ENCODE results near the gene CHAC2. TPM values are rescaled to one million over a fixed set of nuclear protein-coding genes. Genes with fewer than 3 reads are reported as not detected.
"Not testable (repeated sequence)": the region's sequence is repeated elsewhere in the genome, so short reads cannot be mapped to it uniquely, and the experiment has no call there.

Gene CHAC2
- total and polyA plus RNA-seq, 2 donors (not counting 1 experiment from before 2014, with no cell fraction given) = 1.6 to 3.2 TPM

GRCh38 chr2:53820711-53821110 lies 53.1 kb downstream of the CHAC2 start:
- Mint-ChIP-seq H3K9me3 (ENCODE audit: insufficient read depth) (no peaks in the 10 kb centered on the region), H3K27ac (no peak overlapping the region), H3K4me3 (no peak overlapping the region), H3K27me3 (no peaks in the 10 kb centered on the region), H3K4me1 (no peaks in the 10 kb centered on the region)
- no peak overlapping the region for H2AFZ ChIP-seq (ENCODE audit: insufficient read depth, low read depth, low read length, poor library complexity, severe bottlenecking)
- peaks cover 5 to 27% of the 10 kb centered on the region in 2 experiments for H3K36me3 ChIP-seq (replicated peaks in 1 of 2; ENCODE audit: control extremely low read depth in 1 of 2, control insufficient read depth in 1 of 2, extremely low read depth in 1 of 2, insufficient read depth in 2 of 2, low read length in 1 of 2)
- H3K27ac ChIP-seq (ENCODE audit: low read length in 2 of 2) = no peak overlapping the region
- TF ChIP-seq CTCF (IDR thresholded peaks at IDR 0.05) = no peak
- TF ChIP-seq EZH2 (IDR thresholded peaks at IDR 0.05; ENCODE audit: borderline replicate concordance, insufficient read depth, low read depth, low read length, poor library complexity, severe bottlenecking) = no peak
- H3K27me3 ChIP-seq (replicated peaks in 1 of 4; ENCODE audit: control extremely low read depth in 1 of 4, control insufficient read depth in 3 of 4, insufficient read depth in 4 of 4, low read length in 3 of 4) = no peaks in the 10 kb centered on the region
- no peaks in the 10 kb centered on the region for H4K20me1 ChIP-seq (ENCODE audit: control insufficient read depth, insufficient read depth, low read length, poor library complexity, severe bottlenecking)
- ATAC-seq (ENCODE audit: low read depth) = no peak
- intact Hi-C loops (cut with micrococcal nuclease) = no loop called here
- CTCF ChIA-PET = no interaction called here
- H3K79me2 ChIP-seq (ENCODE audit: control insufficient read depth, insufficient read depth, low read length) = no peaks in the 10 kb centered on the region
- no peaks in the 10 kb centered on the region for H3K4me1 ChIP-seq (ENCODE audit: control insufficient read depth in 2 of 2, insufficient read depth in 2 of 2, low read length in 2 of 2)
- no peak for DNase-seq
- no peak overlapping the region for H3K4me3 ChIP-seq (ENCODE audit: control extremely low read depth in 1 of 5, extremely low read depth in 1 of 5, insufficient read depth in 1 of 5, low read depth in 2 of 5, low read length in 4 of 5)
- H3K4me2 ChIP-seq (replicated peaks; ENCODE audit: low read depth, low read length, poor library complexity, severe bottlenecking) = no peak overlapping the region
- no CpG with 5 or more reads among the region's 4 CpGs for WGBS (ENCODE audit: insufficient coverage)
- POLR2A ChIA-PET = interaction anchor here (0.6 kb wide), 1 partner anchor 272 kb away, joined by 3 read pairs; no protein-coding TSS in a partner anchor
- no peak overlapping the region for H3K9ac ChIP-seq (ENCODE audit: low read length)
- no peaks in the 10 kb centered on the region for H3K9me3 ChIP-seq (ENCODE audit: control extremely low read depth in 1 of 3, control insufficient read depth in 2 of 3, insufficient read depth in 1 of 3, low read length in 2 of 3)

- Histone ChIP-seq H3K36me3 (replicated peaks in 1 of 2; ENCODE audit: control extremely low read depth in 1 of 2, control insufficient read depth in 1 of 2, extremely low read depth in 1 of 2, insufficient read depth in 2 of 2, low read length in 1 of 2) (peaks cover 5 to 17% of the 10 kb centered on the region in 2 experiments), H4K20me1 (ENCODE audit: control insufficient read depth, insufficient read depth, low read length, poor library complexity, severe bottlenecking) (no peaks in the 10 kb centered on the region), H3K9me3 (ENCODE audit: control extremely low read depth in 1 of 3, control insufficient read depth in 2 of 3, insufficient read depth in 1 of 3, low read length in 2 of 3) (no peaks in the 10 kb centered on the region), H2AFZ (ENCODE audit: insufficient read depth, low read depth, low read length, poor library complexity, severe bottlenecking) (no peak overlapping the region), H3K27me3 (replicated peaks in 1 of 4; ENCODE audit: control extremely low read depth in 1 of 4, control insufficient read depth in 3 of 4, insufficient read depth in 4 of 4, low read length in 3 of 4) (no peaks in the 10 kb centered on the region), H3K4me1 (ENCODE audit: control insufficient read depth in 2 of 2, insufficient read depth in 2 of 2, low read length in 2 of 2) (no peaks in the 10 kb centered on the region), H3K9ac (ENCODE audit: low read length) (no peak overlapping the region), H3K4me2 (replicated peaks; ENCODE audit: low read depth, low read length, poor library complexity, severe bottlenecking) (no peak overlapping the region), H3K79me2 (ENCODE audit: control insufficient read depth, insufficient read depth, low read length) (no peaks in the 10 kb centered on the region), H3K27ac (ENCODE audit: low read length in 2 of 2) (no peak overlapping the region), H3K4me3 (ENCODE audit: control extremely low read depth in 1 of 5, extremely low read depth in 1 of 5, insufficient read depth in 1 of 5, low read depth in 2 of 5, low read length in 4 of 5) (no peak overlapping the region)
- no peak for TF ChIP-seq EZH2 (IDR thresholded peaks at IDR 0.05; ENCODE audit: borderline replicate concordance, insufficient read depth, low read depth, low read length, poor library complexity, severe bottlenecking)
- no peak for TF ChIP-seq CTCF (IDR thresholded peaks at IDR 0.05)
- no peak for ATAC-seq (ENCODE audit: low read depth)
- H3K9me3 Mint-ChIP-seq (ENCODE audit: insufficient read depth) = no peaks in the 10 kb centered on the region
- H3K4me3 Mint-ChIP-seq = no peak overlapping the region
- no peaks in the 10 kb centered on the region for H3K27me3 Mint-ChIP-seq
- DNase-seq = no peak
- ChIA-PET POLR2A (no interaction called here), CTCF (no interaction called here)
- intact Hi-C loops (cut with micrococcal nuclease) = no loop called here
- H3K27ac Mint-ChIP-seq = no peak overlapping the region
- WGBS (ENCODE audit: insufficient coverage) = 78% methylated on average over 4 of the region's 6 CpGs
- no peaks in the 10 kb centered on the region for H3K4me1 Mint-ChIP-seq
These were observed 54.2 kb downstream of the CHAC2 start for GRCh38 chr2:53821810-53822209.

GRCh38 chr2:53823639-53824038 lies 56.0 kb downstream of the CHAC2 start:
- H4K20me1 ChIP-seq (ENCODE audit: control insufficient read depth, insufficient read depth, low read length, poor library complexity, severe bottlenecking); intact Hi-C loops (cut with micrococcal nuclease); DNase-seq; H3K4me3 ChIP-seq (ENCODE audit: control extremely low read depth in 1 of 5, extremely low read depth in 1 of 5, insufficient read depth in 1 of 5, low read depth in 2 of 5, low read length in 4 of 5); H3K27ac ChIP-seq (ENCODE audit: low read length in 2 of 2); H3K4me1 ChIP-seq (ENCODE audit: control insufficient read depth in 2 of 2, insufficient read depth in 2 of 2, low read length in 2 of 2); POLR2A ChIA-PET; H3K9me3 ChIP-seq (ENCODE audit: control extremely low read depth in 1 of 3, control insufficient read depth in 2 of 3, insufficient read depth in 1 of 3, low read length in 2 of 3); H2AFZ ChIP-seq (ENCODE audit: insufficient read depth, low read depth, low read length, poor library complexity, severe bottlenecking); H3K9ac ChIP-seq (ENCODE audit: low read length); H3K27ac Mint-ChIP-seq; H3K9me3 Mint-ChIP-seq (ENCODE audit: insufficient read depth); H3K27me3 ChIP-seq (replicated peaks in 1 of 4; ENCODE audit: control extremely low read depth in 1 of 4, control insufficient read depth in 3 of 4, insufficient read depth in 4 of 4, low read length in 3 of 4); H3K27me3 Mint-ChIP-seq; H3K4me2 ChIP-seq (replicated peaks; ENCODE audit: low read depth, low read length, poor library complexity, severe bottlenecking); CTCF ChIA-PET; H3K36me3 ChIP-seq (replicated peaks in 1 of 2; ENCODE audit: control extremely low read depth in 1 of 2, control insufficient read depth in 1 of 2, extremely low read depth in 1 of 2, insufficient read depth in 2 of 2, low read length in 1 of 2); H3K79me2 ChIP-seq (ENCODE audit: control insufficient read depth, insufficient read depth, low read length); H3K4me3 Mint-ChIP-seq; ATAC-seq (ENCODE audit: low read depth); H3K4me1 Mint-ChIP-seq: not testable (repeated sequence)
- 87% methylated on average over 6 of the region's 9 CpGs for WGBS (ENCODE audit: insufficient coverage)

Measured in B cell (primary cell).